Astrocyte (in vitro differentiated cells and primary cell): Measurements from ENCODE around the gene GPD2. TPM values are rescaled to one million over a fixed set of nuclear protein-coding genes. Genes with fewer than 3 reads are reported as not detected.
"Not testable (repeated sequence)": the region's sequence is repeated elsewhere in the genome, so short reads cannot be mapped to it uniquely, and the experiment has no call there.

Experiments used
- DNase-seq: peaks from one replicate; pipeline ENCODE4 v3.0.0-alpha.2; 2010; ENCODE audit warnings: low read depth
- FAIRE-seq: peaks from 2 replicates; lab custom pipeline; 2011; peaks lifted over from hg19 to GRCh38; lab: Jason Lieb, UNC
- H2AFZ ChIP-seq: 2 replicates; pipeline ENCODE4 v1.6.0; 2012; ENCODE audit warnings: low read depth, low read length, inconsistent platforms
- H3K27ac ChIP-seq: 2 replicates; pipeline ENCODE4 v1.5.1; 2011; ENCODE audit warnings: low read depth, low read length, inconsistent platforms
- H3K27me3 ChIP-seq: 2 replicates; pipeline ENCODE4 v1.6.0; 2011; ENCODE audit warnings: low read length, inconsistent platforms; ENCODE audit not compliant: insufficient read depth
- H3K36me3 ChIP-seq: 2 replicates; pipeline ENCODE4 v1.5.1; 2011; ENCODE audit warnings: low read length, inconsistent platforms; ENCODE audit not compliant: insufficient read depth
- H3K4me1 ChIP-seq: 2 replicates; pipeline ENCODE4 v1.5.1; 2011; ENCODE audit warnings: low read length, inconsistent platforms; ENCODE audit not compliant: insufficient read depth
- H3K4me2 ChIP-seq: 2 replicates; pipeline ENCODE4 v1.6.0; 2012; ENCODE audit warnings: low read length, inconsistent platforms
- H3K4me3 ChIP-seq: 2 replicates; pipeline ENCODE4 v1.5.1; 2011; ENCODE audit warnings: low read depth, mild to moderate bottlenecking, low read length, inconsistent platforms; ENCODE audit not compliant: insufficient read depth
- H3K79me2 ChIP-seq: 2 replicates; pipeline ENCODE4 v1.6.0; 2012; ENCODE audit warnings: mild to moderate bottlenecking, low read length, inconsistent platforms; ENCODE audit not compliant: insufficient read depth
- H3K9ac ChIP-seq: 2 replicates; pipeline ENCODE4 v1.6.0; 2012; ENCODE audit warnings: mild to moderate bottlenecking, low read length, inconsistent platforms
- H3K9me3 ChIP-seq: 2 replicates; pipeline ENCODE4 v1.5.1; 2012; ENCODE audit warnings: low read depth, mild to moderate bottlenecking, low read length, inconsistent platforms; ENCODE audit not compliant: insufficient read depth
- H4K20me1 ChIP-seq: 2 replicates; pipeline ENCODE4 v1.6.0; 2012; ENCODE audit warnings: low read length, inconsistent platforms; ENCODE audit not compliant: insufficient read depth
- H3K27ac Mint-ChIP-seq: one replicate; pipeline ENCODE4 v1.8.0; 2021; ENCODE audit warnings: mild to moderate bottlenecking, mixed read lengths; ENCODE audit not compliant: unreplicated experiment
- H3K27me3 Mint-ChIP-seq: one replicate; pipeline ENCODE4 v1.8.0; 2021; ENCODE audit warnings: low read depth, mixed read lengths; ENCODE audit not compliant: unreplicated experiment
- H3K36me3 Mint-ChIP-seq: one replicate; pipeline ENCODE4 v1.8.0; 2021; ENCODE audit warnings: low read depth, mixed read lengths; ENCODE audit not compliant: unreplicated experiment
- H3K4me1 Mint-ChIP-seq: one replicate; pipeline ENCODE4 v1.8.0; 2021; ENCODE audit warnings: low read depth, mixed read lengths; ENCODE audit not compliant: unreplicated experiment
- H3K4me3 Mint-ChIP-seq: one replicate; pipeline ENCODE4 v1.8.0; 2021; ENCODE audit warnings: mild to moderate bottlenecking, moderate library complexity, mixed read lengths; ENCODE audit not compliant: unreplicated experiment
- H3K9me3 Mint-ChIP-seq: one replicate; pipeline ENCODE4 v1.8.0; 2021; ENCODE audit warnings: mild to moderate bottlenecking, mixed read lengths; ENCODE audit not compliant: unreplicated experiment
- CTCF ChIP-seq: IDR thresholded peaks from 2 replicates; pipeline ENCODE4 v1.5.1; 2011; ENCODE audit warnings: low read depth, mild to moderate bottlenecking, inconsistent platforms, low read length, moderate library complexity; ENCODE audit not compliant: insufficient read depth
- EZH2 ChIP-seq: IDR thresholded peaks from 2 replicates; pipeline ENCODE4 v1.6.1; 2012; ENCODE audit warnings: mild to moderate bottlenecking, low read length, inconsistent platforms; ENCODE audit not compliant: insufficient read depth
- total RNA-seq: library from RNA; stranded (reverse); gene quantifications from 2 replicates; pipeline ENCODE4 v1.2.1, GENCODE V29; 2021

Gene GPD2
- total RNA-seq, 1 donor from 2014 or later = 29.0 TPM

GRCh38 chr2:156491176-156491575 is 55.0 kb downstream of the GPD2 start:
- no peaks in the 10 kb centered on the region for H3K27me3 Mint-ChIP-seq
- no peaks in the 10 kb centered on the region for H3K27me3 ChIP-seq
- H3K4me2 ChIP-seq = no peak overlapping the region
- H3K9ac ChIP-seq = no peak overlapping the region
- H3K4me3 ChIP-seq = no peak overlapping the region
- H3K4me1 ChIP-seq = peaks cover 2% of the 10 kb centered on the region
- DNase-seq (no peak), FAIRE-seq (no peak)
- H3K27ac Mint-ChIP-seq = no peak overlapping the region
- H3K9me3 Mint-ChIP-seq = no peaks in the 10 kb centered on the region
- no peak overlapping the region for H3K4me3 Mint-ChIP-seq
- no peaks in the 10 kb centered on the region for H3K36me3 Mint-ChIP-seq
- H3K9me3 ChIP-seq = no peaks in the 10 kb centered on the region
- no peak overlapping the region for H2AFZ ChIP-seq
- TF ChIP-seq CTCF = no peak
- no peak for TF ChIP-seq EZH2
- H3K27ac ChIP-seq = no peak overlapping the region
- peaks cover 2% of the 10 kb centered on the region for H3K36me3 ChIP-seq
- peaks cover 14% of the 10 kb centered on the region for H3K79me2 ChIP-seq
- H3K4me1 Mint-ChIP-seq = peaks cover 2% of the 10 kb centered on the region
- peaks cover 4% of the 10 kb centered on the region for H4K20me1 ChIP-seq

- Mint-ChIP-seq H3K27ac (no peak overlapping the region), H3K4me1 (no peaks in the 10 kb centered on the region), H3K4me3 (no peak overlapping the region), H3K9me3 (no peaks in the 10 kb centered on the region), H3K36me3 (no peaks in the 10 kb centered on the region), H3K27me3 (no peaks in the 10 kb centered on the region)
- DNase-seq = no peak
- H3K4me3 ChIP-seq = no peak overlapping the region
- H3K27me3 ChIP-seq = no peaks in the 10 kb centered on the region
- H3K4me1 ChIP-seq = no peaks in the 10 kb centered on the region
- no peak overlapping the region for H2AFZ ChIP-seq
- peaks cover 2% of the 10 kb centered on the region for H3K36me3 ChIP-seq
- H3K27ac ChIP-seq = no peak overlapping the region
- peaks cover 11% of the 10 kb centered on the region for H3K79me2 ChIP-seq
- H3K9me3 ChIP-seq = no peaks in the 10 kb centered on the region
- H3K9ac ChIP-seq = no peak overlapping the region
- H4K20me1 ChIP-seq = peaks cover 4% of the 10 kb centered on the region
- no peak for FAIRE-seq
- TF ChIP-seq EZH2 (no peak), CTCF (no peak)
- no peak overlapping the region for H3K4me2 ChIP-seq
Observed at GRCh38 chr2:156492979-156493378, 56.8 kb downstream of the GPD2 start.

- H3K4me1 Mint-ChIP-seq, H2AFZ ChIP-seq, H3K79me2 ChIP-seq, DNase-seq, H3K9ac ChIP-seq, H3K27me3 Mint-ChIP-seq, H3K27me3 ChIP-seq, FAIRE-seq, H3K27ac ChIP-seq, H3K4me2 ChIP-seq, H3K4me3 ChIP-seq, H3K9me3 Mint-ChIP-seq, H3K36me3 Mint-ChIP-seq, H3K9me3 ChIP-seq, H3K4me1 ChIP-seq, H3K36me3 ChIP-seq, H3K27ac Mint-ChIP-seq, H3K4me3 Mint-ChIP-seq, H4K20me1 ChIP-seq: not testable (repeated sequence)
Observed at GRCh38 chr2:156495998-156496397, 59.8 kb downstream of the GPD2 start.
